ENCODE data around the gene THAP7. TPM values are rescaled to one million over a fixed set of nuclear protein-coding genes. Genes with fewer than 3 reads are reported as not detected.

THAP7 gene
- total RNA-seq, 1 donor from 2014 or later = 18.8 TPM

GRCh38 chr22:20994128-20994901 is 7.6 kb downstream of the THAP7 start:
- DNase-seq (ENCODE audit: low read depth, low spot score) = no peak

- DNase-seq (ENCODE audit: low read depth, low spot score) = no peak
These were observed 8.4 kb downstream of the THAP7 start for GRCh38 chr22:20993304-20994127.

- DNase-seq (ENCODE audit: low read depth, low spot score) = no peak
These were observed 9.2 kb downstream of the THAP7 start for GRCh38 chr22:20992456-20993303.

DNA sequence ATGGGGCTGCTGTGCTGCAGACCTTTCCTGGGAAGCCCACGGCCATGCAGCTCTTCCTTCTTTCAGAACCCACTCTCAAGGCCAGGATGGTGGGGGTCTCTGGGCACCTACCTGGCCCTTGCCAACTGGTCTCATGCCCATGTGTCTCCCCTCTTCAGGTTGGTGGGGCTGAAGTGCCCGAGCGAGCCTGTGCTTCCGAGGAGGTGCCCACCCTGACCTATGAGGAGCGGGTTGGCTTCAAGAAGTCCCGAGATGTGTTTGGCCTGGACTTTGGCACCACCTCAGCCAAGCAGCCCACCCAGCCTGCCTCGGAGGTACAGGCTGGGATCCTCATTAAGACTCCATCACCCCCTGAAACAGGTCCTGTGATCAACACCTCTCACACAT is 9.9 kb downstream of the THAP7 start:
- DNase-seq (ENCODE audit: low read depth, low spot score) = no peak

GRCh38 chr22:20991252-20992055 is 10.5 kb downstream of the THAP7 start:
- no peak for DNase-seq (ENCODE audit: low read depth, low spot score)

- DNase-seq (ENCODE audit: low read depth, low spot score) = no peak
These were observed 11.4 kb downstream of the THAP7 start for GRCh38 chr22:20990184-20991180.

DNA sequence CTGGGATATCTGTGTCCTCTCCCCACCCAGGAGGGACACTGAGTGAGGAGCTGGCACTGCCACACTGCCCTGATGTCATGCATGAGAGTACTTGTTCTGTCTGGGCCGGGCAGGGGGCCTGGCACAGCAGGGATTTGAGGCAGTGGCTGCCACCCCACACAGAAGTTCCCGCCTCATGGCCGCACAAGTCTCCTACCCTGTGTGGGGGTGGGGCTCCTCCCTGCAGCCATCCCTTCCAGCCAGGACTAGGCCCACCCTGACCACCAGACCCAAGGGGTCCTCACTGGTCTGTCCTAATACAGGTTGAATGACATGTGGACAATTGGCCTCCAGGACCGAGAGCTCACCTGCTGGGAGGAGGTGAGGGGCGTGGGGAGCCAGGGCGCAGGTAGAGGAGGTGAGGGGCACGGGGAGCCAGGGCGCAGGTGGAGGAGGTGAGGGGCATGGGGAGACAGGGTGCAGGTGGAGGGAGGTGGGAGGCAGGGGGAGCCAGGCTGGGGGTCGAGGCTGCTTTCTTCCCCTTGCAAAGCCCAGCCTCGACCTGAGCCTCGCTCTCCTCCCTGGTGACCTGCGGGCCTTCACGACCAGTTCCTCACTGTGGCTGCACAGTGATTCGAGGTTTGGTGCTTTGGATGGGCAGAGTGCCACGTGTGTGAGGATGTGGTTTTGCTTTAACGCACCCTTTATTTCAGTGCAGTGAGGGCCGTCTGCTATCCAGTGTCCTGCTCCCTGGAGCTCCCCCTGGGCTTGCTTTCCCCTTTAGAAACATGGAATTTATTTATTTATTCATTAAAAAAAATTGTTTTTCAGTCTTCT is 12.4 kb downstream of the THAP7 start:
- no peak for DNase-seq (ENCODE audit: low read depth, low spot score)

DNA sequence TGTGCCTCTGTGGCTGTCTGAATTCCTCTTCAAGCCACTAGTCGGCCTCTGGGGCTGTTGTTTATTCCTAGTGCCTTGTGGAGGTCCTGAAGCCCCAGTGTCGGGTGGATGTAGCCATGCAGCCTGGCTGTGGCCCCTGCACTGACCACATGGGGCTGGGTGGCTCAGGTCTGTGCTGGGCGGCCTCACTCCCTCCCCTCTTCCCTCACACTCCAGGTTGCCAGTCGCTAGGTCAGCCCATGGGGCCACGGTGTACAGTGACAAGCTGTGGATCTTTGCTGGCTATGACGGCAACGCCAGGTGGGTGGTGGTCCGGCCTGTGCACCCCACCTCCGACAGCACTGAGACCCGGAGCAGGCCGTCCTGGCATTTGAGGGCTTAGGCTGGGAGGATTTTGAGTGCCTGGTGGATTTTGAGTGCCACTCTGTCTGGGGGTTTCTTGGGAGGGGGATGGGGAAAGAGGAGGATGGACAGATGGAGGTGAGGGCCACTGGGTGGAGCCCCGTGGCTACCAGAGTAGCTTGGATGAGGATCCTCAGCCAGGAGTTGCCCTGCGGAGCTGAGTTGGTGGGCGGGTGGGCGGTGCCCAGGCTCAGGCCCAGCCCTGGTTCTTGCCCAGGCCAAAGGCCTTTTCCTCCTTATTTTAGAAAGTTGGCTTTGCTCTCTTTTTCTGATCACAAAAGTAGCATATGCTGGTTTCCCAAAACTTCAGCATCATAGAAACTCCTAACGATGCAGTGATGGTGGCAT is 13.2 kb downstream of the THAP7 start:
- DNase-seq (ENCODE audit: low read depth, low spot score) = no peak

- no peak for DNase-seq (ENCODE audit: low read depth, low spot score)
These were observed 14.5 kb downstream of the THAP7 start for GRCh38 chr22:20987375-20987774.

- no peak for DNase-seq (ENCODE audit: low read depth, low spot score)
These were observed 15.6 kb downstream of the THAP7 start for GRCh38 chr22:20986365-20986764.

GRCh38 chr22:20985720-20986119 is 16.2 kb downstream of the THAP7 start:
- no peak for DNase-seq (ENCODE audit: low read depth, low spot score)

GRCh38 chr22:20983081-20983771 is 18.7 kb downstream of the THAP7 start:
- no peak for DNase-seq (ENCODE audit: low read depth, low spot score)

DNA sequence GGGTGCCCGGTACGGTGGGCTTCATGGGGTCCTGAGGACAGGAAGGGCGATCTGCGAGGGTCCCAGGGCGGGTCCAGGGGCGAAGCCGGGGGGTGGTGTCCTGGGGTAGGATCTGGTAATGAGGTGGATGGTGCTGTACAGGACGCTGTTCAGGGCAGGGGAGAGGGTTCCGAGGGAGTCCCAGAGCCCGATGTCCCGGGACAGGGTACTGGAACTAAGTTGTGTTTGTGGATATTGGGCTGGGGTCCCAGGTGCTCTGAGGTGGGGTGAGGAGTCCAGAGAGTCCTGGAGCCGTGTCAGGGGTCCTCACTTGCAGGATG is 19.4 kb downstream of the THAP7 start:
- DNase-seq (ENCODE audit: low read depth, low spot score) = no peak

DNA sequence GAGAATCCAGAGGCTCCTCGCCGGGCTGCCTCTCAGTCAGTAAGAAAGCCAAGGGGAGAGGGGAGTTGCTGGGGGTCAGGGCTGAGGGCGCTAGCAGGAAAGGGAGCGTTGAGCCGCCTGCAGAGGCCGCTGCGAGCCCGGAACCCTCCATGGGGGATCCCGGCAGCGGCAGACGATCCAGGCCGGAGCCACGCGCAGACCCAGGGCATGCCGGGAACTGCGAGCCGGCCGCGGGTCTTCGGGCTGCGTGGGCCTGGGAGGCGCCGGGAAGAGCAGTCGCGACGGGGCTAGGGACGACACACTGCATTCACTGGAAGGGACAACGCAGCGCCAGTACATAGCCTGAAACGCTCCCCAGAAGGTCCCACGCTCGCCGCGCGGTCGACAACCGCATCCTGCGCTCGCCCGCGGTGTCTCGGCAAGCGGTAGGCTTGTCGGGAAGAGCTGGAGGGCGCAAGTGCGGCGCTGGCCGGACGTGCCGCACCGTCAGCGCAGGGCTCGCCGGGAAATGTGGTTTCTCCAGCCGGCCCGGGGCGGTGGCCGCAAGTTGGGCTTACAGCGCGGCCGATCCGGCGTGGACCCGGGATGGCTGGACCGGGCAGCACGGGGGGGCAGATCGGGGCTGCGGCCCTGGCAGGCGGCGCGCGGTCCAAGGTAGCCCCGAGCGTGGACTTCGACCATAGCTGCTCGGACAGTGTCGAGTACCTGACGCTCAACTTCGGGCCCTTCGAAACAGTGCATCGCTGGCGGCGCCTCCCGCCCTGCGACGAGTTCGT is 19.9 kb downstream of the THAP7 start, which contains the start of gene LZTR1:
Gene LZTR1 (plus strand): TSS at position 511 of the 776 bp plus-strand sequence. CDS start 75 bp downstream, at position 586.
- DNase-seq (ENCODE audit: low read depth, low spot score) = peak; percentile 49

DNA sequence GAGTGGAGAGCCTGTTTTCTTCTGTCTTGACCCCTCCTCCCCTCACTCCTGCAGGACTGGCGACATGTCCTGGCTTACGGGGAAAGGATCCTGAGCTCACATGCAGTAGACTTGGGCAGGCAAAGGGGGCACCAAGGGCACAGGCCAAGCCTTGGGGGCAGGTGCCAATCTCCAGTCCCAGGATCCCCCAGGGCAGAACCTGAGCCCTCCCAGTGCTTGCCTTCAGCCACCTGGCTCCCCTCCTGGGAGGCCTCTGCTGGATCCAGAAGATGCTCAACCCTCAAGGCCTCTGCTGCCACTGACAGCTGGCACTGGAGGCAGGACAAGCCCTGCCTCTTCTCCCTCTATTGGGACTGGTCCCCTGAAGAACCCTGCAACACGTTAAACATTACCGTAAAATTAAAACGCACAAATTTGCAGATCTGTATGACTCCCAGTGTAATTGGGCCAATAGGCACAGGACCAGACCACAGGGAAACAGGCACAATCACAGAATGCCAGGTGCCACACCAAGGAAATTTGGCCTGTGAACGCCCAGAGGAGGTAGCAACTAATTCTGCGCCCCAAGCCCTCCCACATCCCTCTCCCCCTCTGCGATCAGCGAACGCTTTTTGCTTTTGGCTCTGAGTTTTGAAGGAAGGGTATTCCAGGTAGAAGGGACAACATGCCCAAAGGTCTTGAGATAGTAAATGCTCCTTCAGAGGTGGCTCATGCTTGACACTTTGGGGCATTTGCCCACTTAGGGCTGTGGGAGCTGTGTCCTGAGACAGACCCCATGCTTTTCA is 20.8 kb downstream of the THAP7 start:
- no peak for DNase-seq (ENCODE audit: low read depth, low spot score)

- no peak for DNase-seq (ENCODE audit: low read depth, low spot score)
These were observed 21.4 kb downstream of the THAP7 start for GRCh38 chr22:20980523-20980922.

Measured in pulmonary artery endothelial cell (primary cell).